HG03066 (cell line): ENCODE data around the gene WDR6.
A peak's percentile ranks its signal among the peaks of the same experiment; 100 is the strongest.

Experiments
- ATAC-seq: cut with Tn5 transposase; IDR thresholded peaks from one replicate; pipeline ENCODE4 v1.9.1; 2021; ENCODE audit warnings: low read depth; ENCODE audit not compliant: unreplicated experiment

The WDR6 gene

DNA sequence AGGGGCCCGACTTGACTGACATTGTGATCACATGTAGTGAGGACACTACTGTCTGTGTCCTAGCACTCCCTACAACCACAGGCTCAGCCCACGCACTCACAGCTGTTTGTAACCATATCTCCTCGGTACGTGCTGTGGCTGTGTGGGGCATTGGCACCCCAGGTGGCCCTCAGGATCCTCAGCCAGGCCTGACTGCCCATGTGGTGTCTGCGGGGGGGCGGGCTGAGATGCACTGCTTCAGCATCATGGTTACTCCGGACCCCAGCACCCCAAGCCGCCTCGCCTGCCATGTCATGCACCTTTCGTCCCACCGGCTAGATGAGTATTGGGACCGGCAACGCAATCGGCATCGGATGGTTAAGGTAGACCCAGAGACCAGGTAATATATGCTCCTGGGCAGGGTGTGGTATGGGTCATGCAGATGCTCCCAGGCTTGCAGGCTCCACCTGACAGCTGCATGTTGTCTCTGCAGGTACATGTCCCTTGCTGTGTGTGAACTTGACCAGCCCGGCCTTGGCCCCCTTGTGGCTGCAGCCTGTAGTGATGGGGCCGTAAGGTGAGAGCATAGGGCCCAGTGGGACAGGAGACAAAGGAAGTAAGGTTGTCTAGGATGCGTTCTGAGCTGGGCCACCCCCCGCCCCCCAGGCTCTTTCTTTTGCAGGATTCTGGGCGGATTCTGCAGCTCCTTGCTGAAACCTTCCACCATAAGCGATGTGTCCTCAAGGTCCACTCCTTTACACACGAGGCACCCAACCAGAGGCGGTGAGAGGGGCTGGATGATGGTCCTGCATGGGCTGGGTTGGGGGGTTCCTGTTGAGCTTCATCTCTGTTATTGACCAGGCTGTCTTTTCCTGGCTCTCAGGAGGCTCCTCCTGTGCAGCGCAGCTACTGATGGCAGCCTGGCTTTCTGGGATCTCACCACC lies 6.8 kb downstream of the WDR6 start:
- no peak for ATAC-seq

DNA sequence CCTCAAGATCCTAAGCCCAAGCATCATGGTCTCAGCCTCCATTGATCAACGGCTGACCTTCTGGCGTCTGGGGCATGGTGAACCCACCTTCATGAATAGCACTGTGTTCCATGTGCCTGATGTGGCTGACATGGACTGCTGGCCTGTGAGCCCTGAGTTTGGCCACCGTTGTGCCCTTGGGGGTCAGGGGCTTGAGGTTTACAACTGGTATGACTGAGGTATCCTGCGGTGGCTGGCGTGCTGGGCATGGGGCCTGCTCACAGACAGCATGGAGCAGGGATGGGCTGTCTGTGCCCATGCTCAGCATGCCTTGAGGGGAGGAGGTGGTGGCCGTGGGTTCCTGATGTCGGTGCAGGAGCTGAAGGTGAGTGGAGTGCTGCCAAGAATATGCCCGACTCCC lies 7.9 kb downstream of the WDR6 start:
- ATAC-seq: no peak

DNA sequence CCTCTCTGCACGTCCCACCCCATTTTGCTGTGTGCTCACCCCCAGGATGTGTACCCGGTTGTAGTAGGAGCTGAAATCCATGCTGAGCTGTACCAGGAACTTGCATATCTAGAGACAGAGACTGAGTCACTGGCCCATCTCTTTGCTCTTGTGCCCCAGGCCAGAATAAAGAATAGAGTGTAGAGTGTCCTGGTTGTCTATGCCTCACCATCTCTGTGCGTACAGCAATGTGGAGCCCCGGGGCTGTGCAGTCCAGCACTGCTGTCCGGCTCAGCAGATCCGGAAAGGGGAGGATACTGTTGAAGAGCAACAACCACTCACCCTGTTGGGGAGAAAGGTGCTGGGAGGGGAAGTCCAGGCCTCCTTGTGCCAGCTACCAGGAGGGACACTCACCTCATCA lies 8.6 kb downstream of the WDR6 start:
- no peak for ATAC-seq

DNA sequence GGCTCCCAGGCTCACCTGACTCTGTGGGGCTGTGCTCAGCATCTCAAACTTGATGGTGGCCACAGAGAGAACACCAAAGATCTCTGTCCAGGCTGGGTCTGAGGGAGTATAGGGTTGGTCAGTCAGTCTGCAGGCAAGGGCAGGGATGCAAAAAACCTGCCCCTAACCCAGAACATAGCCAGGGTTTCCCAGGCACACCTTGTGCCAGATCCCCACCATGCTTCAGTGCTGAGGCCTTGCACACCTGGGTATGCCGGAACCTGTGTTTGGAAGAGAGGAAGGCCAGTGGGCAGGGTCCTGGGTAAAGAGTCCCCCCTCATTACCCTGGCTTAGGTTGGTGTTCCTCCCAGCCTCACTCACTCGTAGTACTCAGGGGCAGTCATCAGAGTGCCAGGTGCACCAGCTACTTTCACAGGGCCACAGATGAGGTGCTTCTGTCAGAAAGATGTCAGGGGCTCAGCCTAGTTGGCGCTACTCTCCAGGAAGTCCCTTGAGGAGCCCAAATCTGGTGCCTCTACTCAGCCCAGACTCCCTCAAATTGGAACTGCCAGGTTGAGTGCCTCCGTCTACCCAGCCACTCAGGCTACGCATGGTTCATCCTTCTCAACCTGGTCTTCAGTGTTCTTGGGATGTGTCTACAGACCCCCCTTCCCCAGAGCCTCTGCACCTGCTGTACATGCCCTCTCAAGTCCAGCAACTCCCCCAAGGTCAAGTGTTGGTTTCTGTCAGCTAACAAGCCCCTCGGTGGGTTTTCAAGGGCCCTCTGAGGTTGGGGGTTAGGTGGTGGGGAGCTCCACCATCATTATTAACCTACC lies 9.4 kb downstream of the WDR6 start:
- ATAC-seq: no peak

DNA sequence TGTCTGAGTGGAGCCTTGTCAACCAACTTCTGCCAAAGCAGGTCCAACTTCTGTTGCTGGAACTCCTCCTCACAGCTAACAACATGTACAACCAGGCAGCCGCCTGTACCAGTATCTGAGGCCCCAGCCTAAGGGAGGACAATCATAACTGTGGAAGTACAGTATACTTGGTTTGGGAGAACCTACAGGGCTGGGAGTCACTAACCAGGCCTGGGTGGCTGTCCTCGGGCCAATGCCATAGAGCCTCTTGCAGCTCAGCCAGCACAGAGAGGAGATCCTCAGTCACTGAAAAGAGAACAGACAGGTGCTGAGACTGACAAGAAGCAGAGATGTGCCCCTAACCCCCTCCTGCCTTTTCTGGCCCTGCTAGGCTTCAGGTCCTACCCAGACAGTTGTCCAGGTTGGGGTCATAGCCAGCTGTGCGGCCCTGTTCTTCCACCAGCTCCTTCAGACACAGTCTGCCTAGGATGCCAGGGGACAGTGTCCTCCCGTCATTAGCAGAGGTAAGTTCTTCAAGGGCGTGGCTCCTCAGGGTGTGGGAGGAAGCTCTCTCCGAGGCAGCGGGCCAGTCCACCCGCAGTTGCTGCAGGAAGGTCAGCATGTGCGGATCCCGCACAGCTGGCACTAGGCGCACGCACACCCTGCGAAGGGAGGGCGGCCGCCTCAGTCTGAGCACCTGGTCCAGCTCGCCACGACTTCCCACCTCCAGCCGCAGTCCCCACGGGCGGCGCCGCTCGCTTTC lies 10.2 kb downstream of the WDR6 start:
- no peak for ATAC-seq

DNA sequence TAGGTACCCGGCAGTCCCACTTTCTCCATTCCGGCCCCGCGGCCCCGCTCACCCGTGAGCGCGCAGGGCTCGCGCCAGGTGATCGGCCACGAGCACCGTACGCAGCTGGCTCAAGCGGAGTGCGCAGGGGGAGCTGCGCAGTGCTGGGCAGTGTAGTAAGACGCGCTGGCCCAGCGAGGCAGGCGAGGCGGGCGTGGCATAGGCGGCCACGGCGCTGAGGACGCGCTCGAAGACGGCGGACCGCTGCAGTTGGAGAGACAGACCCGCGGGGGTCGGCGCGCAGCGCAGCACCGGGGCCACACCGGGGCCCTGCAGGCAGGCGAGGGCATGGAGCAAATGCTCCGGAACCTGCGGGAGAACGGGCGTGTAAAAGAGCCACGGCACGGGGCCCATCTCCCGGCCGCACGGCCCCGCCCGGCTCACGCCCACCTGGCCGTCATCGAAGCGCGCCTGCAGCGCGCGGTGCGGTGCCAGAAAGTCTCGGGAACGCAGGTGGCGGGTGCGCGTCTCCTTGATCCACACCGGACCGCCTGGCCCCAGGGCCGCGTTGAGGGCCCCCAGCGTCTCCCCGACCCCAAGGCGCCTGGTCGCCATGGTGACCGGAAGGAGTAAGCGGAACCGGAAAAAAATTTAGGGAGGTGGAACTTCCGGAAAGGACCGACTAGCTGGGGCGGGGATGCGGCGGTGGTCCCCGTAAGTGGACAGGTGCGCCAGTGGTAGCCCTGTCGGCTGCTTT lies 10.9 kb downstream of the WDR6 start, which contains the start of gene DALRD3:
Gene DALRD3, minus strand, starts transcription at position 610 of the 736 bp plus-strand sequence. Its CDS starts 16 bp downstream, at position 594.
- no peak for ATAC-seq

DNA sequence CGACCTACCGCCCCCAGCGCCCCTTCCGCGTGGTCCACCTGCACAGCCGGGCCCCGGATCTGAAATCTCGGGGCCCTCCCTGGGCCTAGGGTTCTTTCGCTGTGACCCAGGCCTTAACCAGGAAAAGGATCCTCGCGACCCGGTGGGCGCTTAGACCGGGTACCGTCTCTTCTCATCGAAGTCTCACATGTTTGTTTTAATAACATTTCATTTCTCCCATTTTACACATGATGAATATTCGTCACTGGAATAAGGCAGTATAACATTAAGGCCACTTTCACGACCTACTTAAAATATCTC lies 11.5 kb downstream of the WDR6 start:
- no peak for ATAC-seq

DNA sequence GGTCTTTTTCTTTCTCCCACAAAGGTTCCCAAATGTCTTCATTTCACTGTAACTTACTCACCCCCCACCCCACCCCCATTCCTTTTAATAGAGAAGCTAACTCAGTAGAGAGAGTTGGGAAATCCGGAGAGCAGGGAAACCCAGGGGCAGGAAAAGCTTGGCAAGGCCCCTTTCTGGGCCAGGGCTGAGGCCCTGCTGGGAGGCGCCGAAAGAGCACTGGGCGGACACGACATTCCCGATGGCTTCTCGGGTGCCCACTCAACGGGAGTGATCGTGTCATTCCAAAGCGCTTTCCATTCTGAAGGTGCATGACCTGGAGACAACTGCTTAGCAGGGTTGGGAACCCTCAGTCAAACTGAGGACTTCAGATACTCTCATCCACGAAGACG lies 12.7 kb downstream of the WDR6 start:
- no peak for ATAC-seq

DNA sequence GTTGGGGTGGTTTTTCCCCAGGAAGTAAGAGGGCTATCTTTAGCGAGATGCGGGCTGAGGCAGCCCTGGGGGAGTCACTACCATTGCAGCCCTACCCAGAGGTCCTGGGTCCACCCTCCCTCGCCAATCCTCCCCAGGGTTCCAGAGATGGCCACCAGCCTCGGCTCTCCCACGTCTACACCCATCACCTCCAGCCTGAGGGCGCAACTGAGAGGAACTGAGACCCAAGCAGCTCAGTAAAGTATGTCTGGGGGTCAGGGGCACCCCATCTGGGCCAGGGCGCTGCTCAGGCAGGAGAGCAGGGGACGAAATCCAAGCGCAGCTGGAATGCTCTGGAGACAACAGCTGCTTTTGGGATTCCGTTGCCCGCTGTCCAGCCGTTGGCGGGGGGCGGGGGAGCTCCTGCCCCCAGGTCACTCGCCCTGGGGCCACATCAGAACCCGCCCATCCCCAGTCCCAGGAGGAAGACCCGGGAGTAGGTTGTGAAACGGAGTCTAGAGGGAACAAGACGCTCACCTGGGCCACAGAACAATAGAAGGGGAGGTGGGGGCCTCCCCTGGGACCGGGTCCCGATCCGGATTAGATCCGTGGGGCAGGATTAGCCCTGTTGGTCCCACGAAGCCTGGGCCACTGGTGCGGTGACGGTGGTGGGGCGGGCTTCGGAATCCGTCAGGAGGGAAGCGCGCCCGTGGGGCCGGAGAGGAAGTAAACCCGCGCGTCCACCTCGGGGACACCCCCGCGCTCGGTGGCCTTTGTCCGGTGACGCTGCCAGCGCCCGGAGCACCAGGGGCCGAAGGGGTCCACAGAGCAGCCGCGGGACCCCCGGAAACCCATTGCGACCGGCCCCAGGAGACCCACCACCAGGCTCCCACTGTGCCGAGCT lies 13.4 kb downstream of the WDR6 start:
- ATAC-seq: no peak

DNA sequence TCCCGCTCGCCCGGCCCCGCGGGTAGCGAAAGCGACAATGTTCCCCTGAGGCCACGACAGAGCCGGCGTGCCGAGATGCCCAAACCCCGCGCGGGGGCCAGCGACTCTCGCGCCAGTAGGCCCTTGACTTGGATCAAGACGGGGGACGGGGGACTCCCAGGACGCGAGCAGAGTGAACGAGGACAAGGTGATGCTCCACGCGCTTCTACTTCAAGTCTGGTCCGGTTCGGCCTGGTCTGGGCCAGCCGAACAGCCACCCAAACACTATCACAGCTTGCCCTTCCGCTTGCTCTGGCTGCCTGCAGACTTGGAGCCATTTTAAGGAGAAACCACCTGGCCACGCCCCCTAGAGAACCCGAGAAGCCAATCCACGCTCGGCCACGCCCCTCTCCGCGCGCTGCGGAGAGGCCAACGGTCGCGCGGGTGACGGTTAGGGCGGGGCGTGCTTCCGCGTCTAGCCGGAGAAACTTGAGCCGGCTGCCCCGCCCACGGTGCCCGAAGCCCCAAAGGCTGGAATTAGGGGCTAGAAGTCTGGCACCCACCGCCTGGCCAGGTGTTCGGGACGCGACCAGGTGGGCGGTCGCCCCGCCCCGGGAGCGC lies 14.1 kb downstream of the WDR6 start:
- peak; percentile 43 for ATAC-seq

DNA sequence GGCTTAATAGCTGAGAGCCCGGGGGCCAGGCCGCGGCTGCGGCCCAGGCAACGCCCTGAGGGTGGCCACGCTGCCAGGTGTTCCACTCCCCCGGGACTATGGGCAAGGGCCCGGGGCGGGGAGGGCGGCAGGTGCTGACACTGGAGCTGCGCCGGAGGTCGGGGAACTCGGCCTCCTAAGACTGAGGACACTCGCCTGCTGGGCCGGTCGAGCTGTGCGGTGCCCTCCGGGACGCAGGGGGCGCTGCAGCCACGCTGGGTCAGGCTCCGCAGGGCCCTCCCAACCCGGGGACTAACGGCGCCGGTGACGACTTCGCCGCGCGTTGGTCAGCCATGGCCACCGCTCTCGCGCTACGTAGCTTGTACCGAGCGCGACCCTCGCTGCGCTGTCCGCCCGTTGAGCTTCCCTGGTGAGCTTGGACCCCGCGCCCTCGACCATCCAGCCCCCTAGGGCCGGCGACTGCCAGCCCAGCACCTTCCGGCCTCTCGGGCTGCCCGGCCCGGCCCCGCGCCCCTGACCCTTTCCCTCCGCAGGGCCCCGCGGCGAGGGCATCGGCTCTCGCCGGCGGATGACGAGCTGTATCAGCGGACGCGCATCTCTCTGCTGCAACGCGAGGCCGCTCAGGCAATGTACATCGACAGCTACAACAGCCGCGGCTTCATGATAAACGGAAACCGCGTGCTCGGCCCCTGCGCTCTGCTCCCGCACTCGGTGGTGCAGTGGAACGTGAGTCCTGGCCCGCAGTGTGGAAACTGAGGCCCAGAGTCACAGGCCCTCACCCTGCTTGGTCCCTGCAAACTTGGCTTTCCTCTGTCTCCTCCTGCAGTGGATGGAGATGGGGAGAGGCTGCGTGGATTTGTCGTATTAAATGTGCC lies 14.9 kb downstream of the WDR6 start, which contains the start of gene NDUFAF3:
Gene NDUFAF3, plus strand, starts transcription at position 309 of the 875 bp plus-strand sequence. Its CDS starts 24 bp downstream, at position 333.
- peak; percentile 51 for ATAC-seq

DNA sequence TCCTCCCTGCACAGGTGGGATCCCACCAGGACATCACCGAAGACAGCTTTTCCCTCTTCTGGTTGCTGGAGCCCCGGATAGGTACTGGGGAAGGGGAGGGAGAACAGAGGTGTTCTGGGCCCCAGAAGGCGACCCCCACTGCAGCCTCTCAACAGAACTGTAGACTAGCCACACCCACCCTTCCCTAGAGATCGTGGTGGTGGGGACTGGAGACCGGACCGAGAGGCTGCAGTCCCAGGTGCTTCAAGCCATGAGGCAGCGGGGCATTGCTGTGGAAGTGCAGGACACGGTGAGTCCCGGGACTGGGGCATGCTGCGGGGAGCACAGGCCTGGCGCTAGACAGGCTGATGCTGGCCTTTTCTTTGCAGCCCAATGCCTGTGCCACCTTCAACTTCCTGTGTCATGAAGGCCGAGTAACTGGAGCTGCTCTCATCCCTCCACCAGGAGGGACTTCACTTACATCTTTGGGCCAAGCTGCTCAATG lies 15.5 kb downstream of the WDR6 start:
- ATAC-seq: no peak

DNA sequence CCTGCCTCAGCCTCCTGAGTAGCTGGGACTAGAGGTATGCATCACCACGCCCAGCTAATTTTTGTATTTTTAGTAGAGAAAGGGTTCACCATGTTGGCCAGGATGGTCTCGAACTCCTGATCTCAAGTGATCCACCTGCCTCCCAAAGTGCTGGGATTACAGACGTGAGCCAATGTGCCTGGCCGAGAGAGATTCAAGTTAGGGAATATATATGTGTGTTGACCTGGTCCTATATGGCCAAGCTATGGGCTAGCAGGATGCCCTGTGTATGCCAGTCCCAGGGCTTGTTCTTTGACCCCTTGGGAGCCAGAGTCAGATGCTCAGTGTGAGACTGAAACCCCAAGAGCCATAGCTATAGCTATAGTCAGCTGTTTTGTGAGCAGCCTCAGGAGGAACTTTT lies 16.6 kb downstream of the WDR6 start:
- no peak for ATAC-seq

DNA sequence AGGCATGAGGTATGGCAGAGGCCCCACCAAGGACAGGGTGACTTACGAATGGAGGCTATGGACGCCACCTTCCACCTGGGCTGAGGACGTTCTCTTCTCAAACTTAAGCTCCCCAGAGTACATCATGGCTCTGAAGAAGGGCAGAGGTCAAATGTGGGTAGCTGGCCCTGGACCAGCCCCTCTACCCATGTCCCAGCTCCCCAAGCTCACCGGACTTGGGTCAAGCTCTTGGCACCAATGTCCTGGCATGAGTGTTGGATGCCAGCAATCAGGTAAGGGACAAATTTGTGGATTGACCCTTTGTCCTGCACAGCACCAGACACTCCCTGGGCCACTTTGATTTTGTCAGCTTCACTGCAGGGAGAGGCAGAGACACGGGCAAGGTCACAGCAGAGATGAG lies 17.3 kb downstream of the WDR6 start:
- ATAC-seq: no peak

DNA sequence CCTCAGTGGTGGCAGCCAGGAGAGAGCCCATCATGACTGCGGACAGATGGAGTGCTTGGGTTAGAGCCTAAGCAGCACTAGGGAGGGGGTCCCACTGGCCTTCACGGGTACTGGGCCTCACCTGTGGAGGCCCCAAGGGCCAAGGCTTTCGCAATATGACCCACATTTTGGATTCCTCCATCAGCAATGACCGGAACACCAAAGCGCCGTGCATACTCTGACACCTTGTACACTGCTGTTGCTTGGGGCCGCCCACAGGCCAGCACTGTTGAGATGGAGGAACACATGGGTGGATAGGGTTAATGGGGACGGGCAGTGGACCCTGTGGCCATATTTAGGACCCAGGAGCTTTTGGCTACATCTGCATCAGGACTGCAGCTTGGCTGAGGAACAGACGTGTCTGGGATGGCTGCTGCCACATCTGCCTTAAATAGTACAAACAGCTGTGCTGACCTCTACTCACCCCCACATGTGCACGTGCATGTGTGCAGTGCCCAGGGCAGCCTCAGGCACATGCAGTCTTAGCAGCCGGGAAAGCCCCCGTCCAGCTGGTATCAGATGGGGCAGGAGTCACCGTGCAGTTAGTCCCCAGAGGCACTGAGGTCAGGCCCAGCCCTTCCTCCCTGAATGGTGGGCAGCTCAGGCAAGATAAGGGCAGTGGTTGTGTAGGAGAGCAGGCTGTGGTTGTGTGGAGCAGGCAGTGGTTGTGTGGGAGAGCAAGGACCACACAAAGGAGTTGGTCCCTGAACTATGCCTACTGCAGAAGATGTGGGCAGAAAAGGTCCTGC lies 18.0 kb downstream of the WDR6 start:
- no peak for ATAC-seq

DNA sequence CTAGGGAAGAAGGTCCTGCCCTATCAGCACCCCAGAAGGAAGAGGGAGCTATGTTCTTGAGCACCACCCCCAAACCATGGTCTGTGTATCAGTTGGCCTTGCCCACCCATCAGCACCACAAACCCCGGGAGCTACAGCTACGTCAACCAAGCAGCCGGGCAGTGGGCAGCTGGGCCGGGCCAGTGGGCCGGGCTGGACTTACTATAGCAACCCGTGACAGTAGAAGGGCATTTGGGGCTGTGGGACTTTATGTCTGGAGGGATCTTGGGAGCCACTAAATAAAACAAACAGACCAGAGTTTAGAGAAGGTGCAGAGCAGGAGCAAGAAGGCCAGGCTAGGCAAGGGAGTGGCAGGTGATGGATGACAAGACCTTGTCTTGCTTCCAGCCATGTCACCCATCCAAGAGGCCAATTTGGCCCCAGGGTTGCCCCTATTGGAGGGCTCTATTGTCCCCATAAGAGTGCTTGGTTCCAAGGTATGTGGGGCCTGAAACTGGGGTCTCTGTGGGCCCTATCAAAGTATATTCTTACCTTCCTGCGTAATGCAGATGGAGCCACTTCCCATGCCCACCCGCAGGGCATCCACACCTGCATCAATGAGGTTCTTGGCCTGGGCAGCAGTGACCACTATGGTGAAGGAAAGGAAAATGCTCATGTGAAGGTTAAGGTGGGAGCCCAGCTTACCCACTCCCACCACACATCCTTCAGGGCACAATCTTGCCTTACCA lies 18.8 kb downstream of the WDR6 start:
- no peak for ATAC-seq
